Osteocyte (in vitro differentiated cells): Measurements from ENCODE around the gene SND1. TPM values are rescaled to one million over a fixed set of nuclear protein-coding genes. Genes with fewer than 3 reads are reported as not detected.
"Not testable (repeated sequence)": the region's sequence is repeated elsewhere in the genome, so short reads cannot be mapped to it uniquely, and the experiment has no call there.

Experiments used
- DNase-seq: peaks from one replicate; pipeline ENCODE4 v3.0.0; 2021; ENCODE audit warnings: mixed read lengths; ENCODE audit not compliant: unreplicated experiment; ENCODE audit errors: extremely low spot score
- H3K27ac Mint-ChIP-seq: one replicate; pipeline ENCODE4 v1.8.0; 2021; ENCODE audit warnings: mild to moderate bottlenecking, mixed read lengths; ENCODE audit not compliant: unreplicated experiment
- H3K27me3 Mint-ChIP-seq: one replicate; pipeline ENCODE4 v1.8.0; 2021; ENCODE audit warnings: mixed read lengths; ENCODE audit not compliant: unreplicated experiment
- H3K36me3 Mint-ChIP-seq: one replicate; pipeline ENCODE4 v1.8.0; 2021; ENCODE audit warnings: mixed read lengths; ENCODE audit not compliant: unreplicated experiment
- H3K4me1 Mint-ChIP-seq: one replicate; pipeline ENCODE4 v1.8.0; 2021; ENCODE audit warnings: mixed read lengths; ENCODE audit not compliant: unreplicated experiment
- H3K4me3 Mint-ChIP-seq: one replicate; pipeline ENCODE4 v1.8.0; 2021; ENCODE audit warnings: mild to moderate bottlenecking, moderate library complexity, mixed read lengths; ENCODE audit not compliant: unreplicated experiment
- H3K9me3 Mint-ChIP-seq: one replicate; pipeline ENCODE4 v1.8.0; 2021; ENCODE audit warnings: mixed read lengths; ENCODE audit not compliant: unreplicated experiment
- CTCF ChIP-seq: fragments of 200-600 bp; sonication (generic); IDR thresholded peaks from 2 replicates; pipeline ENCODE4 v1.5.0; 2021; ENCODE audit warnings: antibody characterized with exemption, mild to moderate bottlenecking, moderate library complexity
- total RNA-seq: library from RNA; stranded (reverse); gene quantifications from 2 replicates; pipeline ENCODE4 v1.2.1, GENCODE V29; 2021

Gene SND1
- total RNA-seq, 1 donor from 2014 or later: 229 TPM

- Mint-ChIP-seq H3K4me3 (no peak overlapping the region), H3K27ac (no peak overlapping the region), H3K36me3 (peaks cover 9% of the 10 kb centered on the region), H3K9me3 (peaks cover 9% of the 10 kb centered on the region), H3K4me1 (peaks cover 5% of the 10 kb centered on the region), H3K27me3 (no peaks in the 10 kb centered on the region)
- no peak for TF ChIP-seq CTCF
- no peak for DNase-seq
Measured at GRCh38 chr7:127835679-127836078, 183.7 kb downstream of the SND1 start.

GRCh38 chr7:127837816-127838410 is 185.9 kb downstream of the SND1 start:
- not testable (repeated sequence) for H3K27me3 Mint-ChIP-seq, H3K9me3 Mint-ChIP-seq, H3K4me3 Mint-ChIP-seq, H3K27ac Mint-ChIP-seq, H3K4me1 Mint-ChIP-seq, DNase-seq
- H3K36me3 Mint-ChIP-seq: peaks cover 12% of the 10 kb centered on the region

DNA sequence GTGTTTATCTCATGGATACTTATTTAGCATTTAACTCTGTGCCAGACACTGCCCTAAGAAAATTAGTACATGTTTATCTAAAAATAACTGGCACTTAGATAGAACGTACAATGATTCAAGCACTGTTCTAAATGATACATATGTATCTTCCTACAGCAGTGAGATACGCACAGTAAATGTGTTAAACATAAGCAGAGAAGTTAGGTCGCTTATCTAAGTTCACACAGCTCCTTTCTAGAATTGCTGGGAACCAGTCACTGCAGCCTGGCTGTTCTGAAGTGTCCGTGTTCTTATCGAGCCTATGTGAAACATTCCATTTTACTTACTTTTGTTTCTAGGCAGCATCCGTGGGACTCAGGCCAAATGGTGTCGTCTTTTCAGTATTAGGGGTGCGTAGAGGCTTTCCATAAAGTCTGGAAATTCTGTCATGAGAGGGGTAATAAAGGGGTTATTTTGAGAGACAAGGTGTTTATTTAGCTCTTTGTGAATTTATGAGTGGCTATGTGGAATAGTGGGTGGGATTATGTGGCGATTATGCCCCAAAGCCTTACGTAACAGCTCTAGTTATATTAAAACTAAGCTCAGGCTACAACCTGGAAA is 186.9 kb downstream of the SND1 start:
- Mint-ChIP-seq H3K27ac (no peak overlapping the region), H3K4me3 (no peak overlapping the region)

DNA sequence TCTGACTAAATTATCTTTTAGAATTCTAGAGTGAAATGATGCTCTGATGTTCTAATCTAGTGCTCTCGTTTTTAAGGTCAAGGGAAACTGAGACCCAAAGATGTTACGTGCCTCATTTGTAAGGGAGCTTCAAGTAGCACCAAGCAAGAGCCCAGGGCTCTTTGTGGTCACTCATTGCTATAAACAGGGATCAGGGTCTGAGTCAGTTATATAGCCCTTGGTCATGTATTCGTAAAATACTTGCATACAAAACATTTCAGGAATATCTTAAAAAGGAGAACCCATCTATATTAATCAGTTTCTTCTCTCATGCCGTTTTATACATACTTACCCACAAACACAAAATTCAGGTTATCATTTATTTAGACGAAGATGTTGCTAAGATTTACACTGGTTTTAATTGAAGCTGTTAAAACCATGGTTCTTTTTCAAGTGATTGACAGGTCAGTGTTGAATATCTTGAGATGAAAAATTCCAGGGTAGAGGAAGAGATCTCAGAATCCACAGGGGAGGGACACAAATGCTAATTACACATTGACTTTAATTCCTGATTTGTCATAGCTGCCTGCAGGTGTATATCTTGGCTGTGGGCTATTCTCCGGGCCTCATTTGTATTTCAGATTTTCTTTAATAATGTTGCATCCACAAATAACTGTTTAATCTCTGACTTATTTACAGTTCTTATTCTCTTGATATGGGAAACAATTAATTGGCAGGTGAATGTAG is 188.4 kb downstream of the SND1 start:
- no peak overlapping the region for H3K4me3 Mint-ChIP-seq
- H3K9me3 Mint-ChIP-seq: peaks cover 9% of the 10 kb centered on the region
- H3K27me3 Mint-ChIP-seq: no peaks in the 10 kb centered on the region
- no peak for TF ChIP-seq CTCF
- no peak for DNase-seq
- peaks cover 7% of the 10 kb centered on the region for H3K4me1 Mint-ChIP-seq
- H3K36me3 Mint-ChIP-seq: peaks cover 20% of the 10 kb centered on the region
- no peak overlapping the region for H3K27ac Mint-ChIP-seq

More for the DNA sequence above, 186.9 kb downstream of the SND1 start:
- Mint-ChIP-seq H3K4me1 (peaks cover 4% of the 10 kb centered on the region), H3K9me3 (peaks cover 9% of the 10 kb centered on the region), H3K27me3 (no peaks in the 10 kb centered on the region), H3K36me3 (peaks cover 16% of the 10 kb centered on the region)
- DNase-seq: no peak
- TF ChIP-seq CTCF: no peak

GRCh38 chr7:127844165-127844564 is 192.2 kb downstream of the SND1 start:
- DNase-seq: no peak
- Mint-ChIP-seq H3K4me1 (peaks cover 17% of the 10 kb centered on the region), H3K27ac (no peak overlapping the region), H3K36me3 (peaks cover 14% of the 10 kb centered on the region), H3K4me3 (no peak overlapping the region), H3K27me3 (no peaks in the 10 kb centered on the region), H3K9me3 (no peaks in the 10 kb centered on the region)
- no peak for TF ChIP-seq CTCF
